Adrenal gland (tissue), 5 donors: Measurements from ENCODE around the gene SLITRK3.

Experiments
- POLR2A ChIP-seq, 2 donors: fragments of 450-650 bp; IDR thresholded peaks; one replicate each; pipeline ENCODE4 v1.6.1; 2017; ENCODE audit warnings: antibody characterized with exemption in 2 of 2, mild to moderate bottlenecking in 2 of 2, moderate library complexity in 1 of 2
- TF ChIP-seq, protein P1 (sequence below), 6 experiments: fragments of 450-650 bp in 4 of 6; fragments of 200-600 bp in 2 of 6; sonication (generic) in 1 of 6; IDR thresholded peaks; 1 replicate in 5 of 6; 2 replicates in 1 of 6; pipeline versions ENCODE4 v1.5.1 to v1.8.0; 2016 to 2021; ENCODE audit warnings: antibody characterized with exemption in 6 of 6, mild to moderate bottlenecking in 2 of 6, moderate library complexity in 1 of 6
- donor health status: DM: no; HTN: no; CAD: no.

DNA sequence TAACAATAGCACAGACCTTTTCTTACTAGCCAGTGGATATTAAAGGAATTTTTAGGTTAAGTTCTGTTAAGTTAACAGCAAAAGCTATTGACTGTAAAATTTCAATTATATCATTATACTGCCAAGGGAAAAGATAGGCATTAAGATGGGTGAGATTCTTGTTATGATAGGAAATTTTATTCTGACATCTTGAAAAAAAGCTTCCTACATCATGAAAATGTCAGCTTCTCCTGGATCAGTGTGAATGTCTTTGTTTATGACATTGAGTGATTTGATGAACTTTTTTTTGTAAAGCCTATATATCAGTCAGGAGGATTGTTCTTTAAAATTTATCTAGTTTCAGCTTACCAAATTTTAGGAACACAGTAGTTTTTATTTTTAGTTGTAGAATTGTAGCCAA, 47.4 kb upstream of the SLITRK3 start:
- no peak for TF ChIP-seq POLR2A (IDR thresholded peaks at IDR 0.05)
- TF ChIP-seq, protein P1, sequence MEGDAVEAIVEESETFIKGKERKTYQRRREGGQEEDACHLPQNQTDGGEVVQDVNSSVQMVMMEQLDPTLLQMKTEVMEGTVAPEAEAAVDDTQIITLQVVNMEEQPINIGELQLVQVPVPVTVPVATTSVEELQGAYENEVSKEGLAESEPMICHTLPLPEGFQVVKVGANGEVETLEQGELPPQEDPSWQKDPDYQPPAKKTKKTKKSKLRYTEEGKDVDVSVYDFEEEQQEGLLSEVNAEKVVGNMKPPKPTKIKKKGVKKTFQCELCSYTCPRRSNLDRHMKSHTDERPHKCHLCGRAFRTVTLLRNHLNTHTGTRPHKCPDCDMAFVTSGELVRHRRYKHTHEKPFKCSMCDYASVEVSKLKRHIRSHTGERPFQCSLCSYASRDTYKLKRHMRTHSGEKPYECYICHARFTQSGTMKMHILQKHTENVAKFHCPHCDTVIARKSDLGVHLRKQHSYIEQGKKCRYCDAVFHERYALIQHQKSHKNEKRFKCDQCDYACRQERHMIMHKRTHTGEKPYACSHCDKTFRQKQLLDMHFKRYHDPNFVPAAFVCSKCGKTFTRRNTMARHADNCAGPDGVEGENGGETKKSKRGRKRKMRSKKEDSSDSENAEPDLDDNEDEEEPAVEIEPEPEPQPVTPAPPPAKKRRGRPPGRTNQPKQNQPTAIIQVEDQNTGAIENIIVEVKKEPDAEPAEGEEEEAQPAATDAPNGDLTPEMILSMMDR (IDR thresholded peaks at IDR 0.05) = no peak
